Esophagus squamous epithelium (tissue), 5 donors: ENCODE results near the gene UBE2D2. TPM values are rescaled to one million over a fixed set of nuclear protein-coding genes. Genes with fewer than 3 reads are reported as not detected.

Source experiments
- DNase-seq: peaks from one replicate; lab custom pipeline; 2025; lab: John Stamatoyannopoulos, UW
- H3K27ac ChIP-seq, 4 donors: fragments of 200-600 bp; sonication (generic); one replicate each; pipeline ENCODE4 v1.5.1; 2016 to 2019; ENCODE audit warnings: mild to moderate bottlenecking in 1 of 4
- H3K27me3 ChIP-seq, 4 donors: fragments of 200-600 bp; sonication (generic); 1 replicate in 3 of 4; 2 replicates in 1 of 4; pipeline versions ENCODE4 v1.5.1 to v1.6.0; 2017 to 2021; ENCODE audit warnings: antibody characterized with exemption in 1 of 4
- H3K36me3 ChIP-seq, 3 donors: fragments of 200-600 bp; sonication (generic); one replicate each; pipeline ENCODE4 v1.5.1; 2016 to 2019
- H3K4me1 ChIP-seq, 3 donors: fragments of 200-600 bp; sonication (generic); one replicate each; pipeline ENCODE4 v1.5.1; 2017 to 2019
- H3K4me3 ChIP-seq, 4 donors: fragments of 200-600 bp; sonication (generic); 1 replicate in 3 of 4; 2 replicates in 1 of 4; pipeline ENCODE4 v1.5.1; 2016 to 2019; ENCODE audit warnings: mild to moderate bottlenecking in 2 of 4, moderate library complexity in 1 of 4
- H3K9me3 ChIP-seq, 3 donors: fragments of 200-600 bp; sonication (generic); one replicate each; pipeline ENCODE4 v1.5.1; 2016 to 2019
- POLR2A ChIP-seq, 4 donors: fragments of 450-650 bp; IDR thresholded peaks; one replicate each; pipeline ENCODE4 v1.6.1; 2017; ENCODE audit warnings: antibody characterized with exemption in 4 of 4, mild to moderate bottlenecking in 4 of 4, moderate library complexity in 3 of 4
- WGBS, 2 donors: methylation state at CpG; one replicate each; pipeline ENCODE4 v1.1.5; 2018; 5-methylcytosine and 5-hydroxymethylcytosine counted together
- intact Hi-C: fragments of 100-400 bp; cut with DNase I; formaldehyde crosslinking; loops from one replicate; pipeline ENCODE4 v1.15.0; 2022
- total RNA-seq, 4 donors: library from RNA; depleted of rRNA; stranded (reverse); fragments of >200 nt; gene quantifications; one replicate each; pipeline ENCODE4 v1.1.0, GENCODE V29; 2016
- TF ChIP-seq, protein P1 (sequence below), 6 experiments: fragments of 450-650 bp in 4 of 6; fragments of 200-600 bp in 2 of 6; sonication (generic) in 2 of 6; IDR thresholded peaks; one replicate each; pipeline ENCODE4 v1.5.1; 2016 to 2019; ENCODE audit warnings: antibody characterized with exemption in 6 of 6, mild to moderate bottlenecking in 4 of 6, moderate library complexity in 4 of 6
- donor health status: DM: yes; HTN: yes; CAD: no.

UBE2D2 gene
- total RNA-seq, 4 donors from 2014 or later, result 63.7 to 85.4 (median 81.1) TPM

DNA sequence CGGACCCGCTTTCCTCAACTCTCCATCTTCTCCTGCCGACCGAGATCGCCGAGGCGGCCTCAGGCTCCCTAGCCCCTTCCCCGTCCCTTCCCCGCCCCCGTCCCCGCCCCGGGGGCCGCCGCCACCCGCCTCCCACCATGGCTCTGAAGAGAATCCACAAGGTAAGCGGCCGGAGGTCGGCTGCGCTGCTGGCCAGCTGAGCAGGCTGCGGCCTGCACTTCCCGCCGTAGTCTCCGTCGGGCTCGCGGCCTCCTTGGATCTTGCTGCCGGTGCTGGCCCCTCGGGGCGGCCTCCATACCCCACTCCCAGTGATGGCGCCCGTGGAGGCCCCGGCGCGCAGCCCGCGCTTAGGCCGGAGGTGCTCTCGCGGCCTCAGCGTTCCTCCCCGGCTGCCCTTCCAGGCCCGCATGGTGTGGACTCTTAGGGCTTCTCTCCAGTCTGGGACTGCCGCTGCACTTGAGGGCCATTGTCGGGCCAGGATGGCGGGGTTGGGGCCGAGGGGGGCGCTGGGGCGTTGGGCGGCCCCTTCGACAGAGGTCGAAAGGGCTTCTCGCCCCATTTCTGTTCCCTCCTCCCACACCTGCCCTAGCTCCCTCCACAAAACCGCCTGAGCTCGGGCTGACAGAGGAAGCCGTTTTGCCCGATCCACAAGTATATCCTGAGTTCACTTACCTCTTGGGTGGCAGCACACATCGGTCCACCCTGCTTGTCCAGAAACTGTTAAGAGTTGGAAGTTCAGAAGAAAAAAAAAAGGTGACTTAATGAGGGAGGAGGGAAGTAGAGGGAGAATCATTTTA, 714 bp downstream of the UBE2D2 start:
- Histone ChIP-seq H3K4me1 (peaks cover 20 to 55% (median 44%) of the 10 kb centered on the region in 3 donors), H3K4me3 (peak overlapping the region; percentile 79 to 93 (median 87)), H3K9me3 (no peaks in the 10 kb centered on the region), H3K36me3 (peaks cover 0 to 11% (median 0%) of the 10 kb centered on the region in 3 donors), H3K27me3 (no peaks in the 10 kb centered on the region), H3K27ac (peak overlapping the region; percentile 95 to 100 (median 100))
- DNase-seq, result no peak
- intact Hi-C loops, result no loop called here
- WGBS, 2 donors, result 0% methylated on average over 4 of the region's 57 CpGs; no CpG with 5 or more reads in 1 of the 2 donors
- TF ChIP-seq, protein P1, sequence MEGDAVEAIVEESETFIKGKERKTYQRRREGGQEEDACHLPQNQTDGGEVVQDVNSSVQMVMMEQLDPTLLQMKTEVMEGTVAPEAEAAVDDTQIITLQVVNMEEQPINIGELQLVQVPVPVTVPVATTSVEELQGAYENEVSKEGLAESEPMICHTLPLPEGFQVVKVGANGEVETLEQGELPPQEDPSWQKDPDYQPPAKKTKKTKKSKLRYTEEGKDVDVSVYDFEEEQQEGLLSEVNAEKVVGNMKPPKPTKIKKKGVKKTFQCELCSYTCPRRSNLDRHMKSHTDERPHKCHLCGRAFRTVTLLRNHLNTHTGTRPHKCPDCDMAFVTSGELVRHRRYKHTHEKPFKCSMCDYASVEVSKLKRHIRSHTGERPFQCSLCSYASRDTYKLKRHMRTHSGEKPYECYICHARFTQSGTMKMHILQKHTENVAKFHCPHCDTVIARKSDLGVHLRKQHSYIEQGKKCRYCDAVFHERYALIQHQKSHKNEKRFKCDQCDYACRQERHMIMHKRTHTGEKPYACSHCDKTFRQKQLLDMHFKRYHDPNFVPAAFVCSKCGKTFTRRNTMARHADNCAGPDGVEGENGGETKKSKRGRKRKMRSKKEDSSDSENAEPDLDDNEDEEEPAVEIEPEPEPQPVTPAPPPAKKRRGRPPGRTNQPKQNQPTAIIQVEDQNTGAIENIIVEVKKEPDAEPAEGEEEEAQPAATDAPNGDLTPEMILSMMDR (IDR thresholded peaks at IDR 0.05), result no peak
- no peak for TF ChIP-seq POLR2A (IDR thresholded peaks at IDR 0.05)

DNA sequence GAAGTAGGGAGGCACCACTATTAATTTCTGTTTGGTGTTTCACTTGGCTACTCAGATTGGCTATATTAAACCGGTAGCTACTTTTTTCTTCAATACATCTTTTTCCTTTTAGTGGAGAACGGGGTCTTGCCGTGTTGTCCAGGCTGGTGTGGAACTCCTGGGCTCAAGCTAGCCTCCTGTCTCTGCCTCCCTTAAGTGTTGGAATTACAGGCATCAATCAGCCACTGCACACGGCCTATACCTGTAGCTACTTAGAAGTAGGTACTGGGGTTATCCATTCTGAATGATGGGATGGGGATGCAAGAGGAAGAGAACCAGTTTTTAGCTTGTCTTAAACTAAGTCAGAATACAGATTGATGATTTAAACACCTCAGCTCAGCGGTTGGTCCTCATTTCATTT, 1.7 kb downstream of the UBE2D2 start:
- intact Hi-C loops, result no loop called here

DNA sequence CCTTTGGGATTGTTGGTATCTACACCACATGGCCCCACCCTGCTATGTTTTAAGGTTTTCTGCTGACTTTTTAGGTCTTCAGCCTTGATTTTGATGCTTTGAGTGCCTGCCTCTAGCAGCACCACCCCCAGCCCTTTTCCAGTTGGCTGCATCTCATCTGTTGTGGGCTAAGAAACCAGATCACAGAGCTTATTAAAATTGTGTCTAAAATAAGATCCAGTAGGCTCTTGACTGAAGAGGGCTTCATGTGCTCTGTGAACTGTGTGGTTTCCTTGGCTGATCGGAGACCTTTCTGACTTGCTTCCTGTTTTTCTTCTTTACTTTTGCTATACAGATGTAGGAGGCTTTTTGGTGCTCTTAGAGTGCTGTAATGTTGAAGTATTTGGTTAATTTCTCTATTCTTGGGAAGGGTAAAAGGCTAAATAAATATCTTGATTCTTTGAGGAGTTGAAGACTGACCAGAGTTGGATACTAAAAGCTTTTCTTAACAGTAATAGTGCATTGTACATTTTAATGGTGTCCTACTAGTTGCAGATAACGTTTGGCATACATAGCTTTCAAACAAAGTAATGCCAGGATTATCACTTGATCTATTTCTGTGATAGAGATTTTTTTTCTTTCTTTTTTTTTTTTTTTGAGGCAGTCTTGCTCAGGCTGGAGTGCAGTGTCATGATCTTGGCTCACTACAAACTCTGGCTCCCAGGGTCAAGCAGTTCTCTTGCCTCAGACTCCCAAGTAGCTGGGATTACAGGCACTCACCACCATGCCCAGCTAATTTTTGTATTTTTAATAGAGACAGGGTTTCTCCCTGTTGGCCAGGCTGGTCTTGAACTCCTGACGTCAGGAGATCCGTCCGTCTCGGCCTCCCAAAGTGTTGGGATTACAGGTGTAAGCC, 4.5 kb downstream of the UBE2D2 start:
- H3K4me1 ChIP-seq, result peaks cover 20 to 87% (median 57%) of the 10 kb centered on the region in 3 donors
- H3K9me3 ChIP-seq, result no peaks in the 10 kb centered on the region
- H3K27me3 ChIP-seq, result no peaks in the 10 kb centered on the region
- 21 to 75% methylated on average over 2 to 6 of the region's 6 CpGs for WGBS, 2 donors
- DNase-seq, result no peak
- intact Hi-C loops, result no loop called here
- peak overlapping the region in 1 of 4 donors; percentile 24 for H3K4me3 ChIP-seq
- peaks cover 0 to 44% (median 0%) of the 10 kb centered on the region in 3 donors for H3K36me3 ChIP-seq
- TF ChIP-seq, protein P1 (IDR thresholded peaks at IDR 0.05), result no peak
- no peak for TF ChIP-seq POLR2A (IDR thresholded peaks at IDR 0.05)
- H3K27ac ChIP-seq, result peak overlapping the region in 3 of 4 donors; percentile 36 to 42 (median 40)

More for the DNA sequence above, 1.7 kb downstream of the UBE2D2 start:
- WGBS, 2 donors, result 12 to 22% methylated on average over 5 of the region's 5 CpGs
- H3K27ac ChIP-seq, result peak overlapping the region in 3 of 4 donors; percentile 95 to 100 (median 100)
- H3K4me1 ChIP-seq, result peaks cover 20 to 65% (median 44%) of the 10 kb centered on the region in 3 donors
- no peak for DNase-seq
- peaks cover 0 to 21% (median 0%) of the 10 kb centered on the region in 3 donors for H3K36me3 ChIP-seq
- H3K27me3 ChIP-seq, result no peaks in the 10 kb centered on the region
- no peaks in the 10 kb centered on the region for H3K9me3 ChIP-seq
- H3K4me3 ChIP-seq, result peak overlapping the region; percentile 79 to 93 (median 87)
- no peak for TF ChIP-seq POLR2A (IDR thresholded peaks at IDR 0.05)
- TF ChIP-seq, protein P1 (IDR thresholded peaks at IDR 0.05), result no peak

DNA sequence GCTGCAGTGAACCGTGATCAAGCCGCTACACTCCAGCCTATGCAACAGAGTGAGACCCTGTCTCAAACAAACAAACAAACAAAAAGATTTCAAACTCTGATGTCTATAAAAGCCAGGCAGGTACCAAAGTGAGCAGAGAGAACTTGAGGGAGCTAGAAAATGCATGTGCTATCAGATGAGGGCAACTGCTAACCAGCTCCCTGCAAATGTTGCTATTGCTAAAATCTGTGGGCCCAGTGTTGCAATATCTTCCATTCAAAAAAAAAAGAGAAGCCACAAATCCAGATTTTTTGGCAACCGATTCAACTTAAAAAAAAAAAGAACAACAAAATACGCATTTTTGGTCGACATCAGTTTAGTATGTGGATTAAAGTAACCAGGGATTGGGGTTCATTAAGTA, 5.5 kb downstream of the UBE2D2 start:
- H3K4me1 ChIP-seq, result peaks cover 20 to 95% (median 62%) of the 10 kb centered on the region in 3 donors
- 73 to 83% methylated on average over 5 of the region's 5 CpGs for WGBS, 2 donors
- peak overlapping the region in 1 of 4 donors; percentile 42 for H3K27ac ChIP-seq

More for the DNA sequence above, 5.5 kb downstream of the UBE2D2 start:
- intact Hi-C loops, result no loop called here
- TF ChIP-seq POLR2A (IDR thresholded peaks at IDR 0.05), result no peak
- TF ChIP-seq, protein P1 (IDR thresholded peaks at IDR 0.05), result no peak
- Histone ChIP-seq H3K9me3 (no peaks in the 10 kb centered on the region), H3K36me3 (peaks cover 0 to 47% (median 0%) of the 10 kb centered on the region in 3 donors), H3K27me3 (no peaks in the 10 kb centered on the region), H3K4me3 (no peak overlapping the region)
- no peak for DNase-seq
